K562 (cell line): ENCODE data around the gene SAMM50. TPM values are rescaled to one million over a fixed set of nuclear protein-coding genes. Genes with fewer than 3 reads are reported as not detected.

Experiments
- CREBBP ChIP-seq: IDR thresholded peaks from one replicate; pipeline ENCODE4 v1.6.1; 2012; ENCODE audit warnings: low read depth, mild to moderate bottlenecking, control low read depth, inconsistent platforms, low read length
- IRF2 ChIP-seq: sonication (generic); formaldehyde crosslinking; IDR thresholded peaks from 2 replicates; pipeline ENCODE4 v1.8.1; 2022; ENCODE audit warnings: mild to moderate bottlenecking, missing genetic modification reagents
- LARP7 ChIP-seq: fragments of 450-650 bp; IDR thresholded peaks from 2 replicates; pipeline ENCODE4 v1.6.1; 2016
- SIX5 ChIP-seq, 2 experiments: IDR thresholded peaks; 2 replicates each; pipeline ENCODE4 v1.6.1; 2011; ENCODE audit warnings: low read length in 2 of 2, borderline replicate concordance in 1 of 2, low read depth in 1 of 2, mild to moderate bottlenecking in 1 of 2, moderate library complexity in 1 of 2; ENCODE audit not compliant: insufficient read depth in 1 of 2
- TAF9B ChIP-seq: fragments of 450-650 bp; IDR thresholded peaks from 2 replicates; pipeline ENCODE4 v1.6.1; 2018; ENCODE audit warnings: mild to moderate bottlenecking; ENCODE audit not compliant: partially characterized antibody
- polyA plus RNA-seq, 8 experiments: library from polyadenylated mRNA; depleted of rRNA in 4 of 8; stranded (reverse) in 5 of 8; unstranded in 3 of 8; fragments of >200 nt; fragmentation: Nextera tagmentation in 2 of 8; fragmentation: Illumina TruSeq in 1 of 8; extraction: Ambion mirVana in 2 of 8; extraction: Trizol in 1 of 8; gene quantifications; 2 replicates each; pipeline versions ENCODE4 v1.2.1 to v1.2.3, GENCODE V29; 2011 to 2014; ENCODE audit warnings: inconsistent platforms in 1 of 8, missing spikeins in 1 of 8
- total RNA-seq, 7 experiments: library from RNA; depleted of rRNA in 6 of 7; stranded (reverse); fragments of >200 nt in 6 of 7; fragmentation: Illumina TruSeq in 2 of 7; extraction: Trizol in 2 of 7; gene quantifications; 2 replicates each; pipeline versions ENCODE4 v1.2.1 to v1.2.3, GENCODE V29; 2011 to 2021; ENCODE audit warnings: low replicate concordance in 1 of 7
- TF ChIP-seq, protein P1 (sequence below): fragments of 200-800 bp; sonication (Bioruptor generic); IDR thresholded peaks from 2 replicates; pipeline ENCODE4 v1.6.1; 2016; ENCODE audit warnings: missing genetic modification characterization, missing compliant biosample characterization
- TF ChIP-seq, protein P2 (sequence below), 3 experiments: fragments of 200-800 bp in 1 of 3; sonication (Bioruptor generic) in 1 of 3; sonication (generic) in 1 of 3; formaldehyde crosslinking in 1 of 3; IDR thresholded peaks; 2 replicates each; pipeline versions ENCODE4 v1.6.1 to v1.8.0; 2016 to 2022; ENCODE audit warnings: mild to moderate bottlenecking in 2 of 3, missing compliant biosample characterization in 2 of 3, missing genetic modification characterization in 2 of 3, missing genetic modification reagents in 1 of 3

SAMM50 gene
- total and polyA plus RNA-seq, 9 of the 15 experiments (the other 6 are each of a cell fraction or from before 2014, with no cell fraction given), result 14.6 to 49.3 (median 38.1) TPM

DNA sequence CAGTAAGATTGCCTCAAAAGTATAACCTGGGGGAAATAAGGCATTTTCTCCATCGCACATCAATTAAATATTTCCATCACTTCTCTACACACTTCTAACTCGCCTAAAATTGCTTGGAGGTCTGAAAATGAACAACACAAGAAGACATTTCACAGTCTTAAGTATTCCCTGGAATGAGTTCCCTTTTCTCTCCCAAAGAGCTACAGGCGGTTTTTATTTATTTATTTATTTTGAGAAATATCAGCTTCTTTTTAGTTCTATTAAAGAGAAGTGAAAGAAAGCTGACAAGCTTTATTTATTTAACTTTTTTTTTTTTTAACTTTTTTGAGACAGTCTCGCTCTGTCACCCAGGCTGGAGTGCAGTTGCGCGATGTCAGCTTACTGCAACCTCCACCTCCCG, 57.3 kb downstream of the SAMM50 start (continued):
- TF ChIP-seq SIX5 (IDR thresholded peaks at IDR 0.05; ENCODE audit: borderline replicate concordance in 1 of 2, insufficient read depth in 1 of 2, low read depth in 1 of 2, low read length in 2 of 2), result no peak
- TF ChIP-seq, protein P1, sequence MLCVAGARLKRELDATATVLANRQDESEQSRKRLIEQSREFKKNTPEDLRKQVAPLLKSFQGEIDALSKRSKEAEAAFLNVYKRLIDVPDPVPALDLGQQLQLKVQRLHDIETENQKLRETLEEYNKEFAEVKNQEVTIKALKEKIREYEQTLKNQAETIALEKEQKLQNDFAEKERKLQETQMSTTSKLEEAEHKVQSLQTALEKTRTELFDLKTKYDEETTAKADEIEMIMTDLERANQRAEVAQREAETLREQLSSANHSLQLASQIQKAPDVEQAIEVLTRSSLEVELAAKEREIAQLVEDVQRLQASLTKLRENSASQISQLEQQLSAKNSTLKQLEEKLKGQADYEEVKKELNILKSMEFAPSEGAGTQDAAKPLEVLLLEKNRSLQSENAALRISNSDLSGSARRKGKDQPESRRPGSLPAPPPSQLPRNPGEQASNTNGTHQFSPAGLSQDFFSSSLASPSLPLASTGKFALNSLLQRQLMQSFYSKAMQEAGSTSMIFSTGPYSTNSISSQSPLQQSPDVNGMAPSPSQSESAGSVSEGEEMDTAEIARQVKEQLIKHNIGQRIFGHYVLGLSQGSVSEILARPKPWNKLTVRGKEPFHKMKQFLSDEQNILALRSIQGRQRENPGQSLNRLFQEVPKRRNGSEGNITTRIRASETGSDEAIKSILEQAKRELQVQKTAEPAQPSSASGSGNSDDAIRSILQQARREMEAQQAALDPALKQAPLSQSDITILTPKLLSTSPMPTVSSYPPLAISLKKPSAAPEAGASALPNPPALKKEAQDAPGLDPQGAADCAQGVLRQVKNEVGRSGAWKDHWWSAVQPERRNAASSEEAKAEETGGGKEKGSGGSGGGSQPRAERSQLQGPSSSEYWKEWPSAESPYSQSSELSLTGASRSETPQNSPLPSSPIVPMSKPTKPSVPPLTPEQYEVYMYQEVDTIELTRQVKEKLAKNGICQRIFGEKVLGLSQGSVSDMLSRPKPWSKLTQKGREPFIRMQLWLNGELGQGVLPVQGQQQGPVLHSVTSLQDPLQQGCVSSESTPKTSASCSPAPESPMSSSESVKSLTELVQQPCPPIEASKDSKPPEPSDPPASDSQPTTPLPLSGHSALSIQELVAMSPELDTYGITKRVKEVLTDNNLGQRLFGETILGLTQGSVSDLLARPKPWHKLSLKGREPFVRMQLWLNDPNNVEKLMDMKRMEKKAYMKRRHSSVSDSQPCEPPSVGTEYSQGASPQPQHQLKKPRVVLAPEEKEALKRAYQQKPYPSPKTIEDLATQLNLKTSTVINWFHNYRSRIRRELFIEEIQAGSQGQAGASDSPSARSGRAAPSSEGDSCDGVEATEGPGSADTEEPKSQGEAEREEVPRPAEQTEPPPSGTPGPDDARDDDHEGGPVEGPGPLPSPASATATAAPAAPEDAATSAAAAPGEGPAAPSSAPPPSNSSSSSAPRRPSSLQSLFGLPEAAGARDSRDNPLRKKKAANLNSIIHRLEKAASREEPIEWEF (CRISPR knock-in tag), result no peak
- TF ChIP-seq LARP7, result no peak
- TF ChIP-seq IRF2 (CRISPR knock-in tag), result no peak
- no peak for TF ChIP-seq TAF9B
- TF ChIP-seq, protein P2, sequence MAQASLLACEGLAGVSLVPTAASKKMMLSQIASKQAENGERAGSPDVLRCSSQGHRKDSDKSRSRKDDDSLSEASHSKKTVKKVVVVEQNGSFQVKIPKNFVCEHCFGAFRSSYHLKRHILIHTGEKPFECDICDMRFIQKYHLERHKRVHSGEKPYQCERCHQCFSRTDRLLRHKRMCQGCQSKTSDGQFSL (CRISPR knock-in tag; IDR thresholded peaks at IDR 0.05), result no peak
- TF ChIP-seq, protein P2 (tag; IDR thresholded peaks at IDR 0.05), result no peak
- no peak for TF ChIP-seq CREBBP
